NCI-H748 (cell line): Measurements from ENCODE around the gene LIX1L.
A peak's percentile ranks its signal among the peaks of the same experiment; 100 is the strongest.

Experiments used
- DNase-seq: peaks from one replicate; lab custom pipeline; 2025; ENCODE audit not compliant: unreplicated experiment; lab: John Stamatoyannopoulos, UW

The LIX1L gene

DNA sequence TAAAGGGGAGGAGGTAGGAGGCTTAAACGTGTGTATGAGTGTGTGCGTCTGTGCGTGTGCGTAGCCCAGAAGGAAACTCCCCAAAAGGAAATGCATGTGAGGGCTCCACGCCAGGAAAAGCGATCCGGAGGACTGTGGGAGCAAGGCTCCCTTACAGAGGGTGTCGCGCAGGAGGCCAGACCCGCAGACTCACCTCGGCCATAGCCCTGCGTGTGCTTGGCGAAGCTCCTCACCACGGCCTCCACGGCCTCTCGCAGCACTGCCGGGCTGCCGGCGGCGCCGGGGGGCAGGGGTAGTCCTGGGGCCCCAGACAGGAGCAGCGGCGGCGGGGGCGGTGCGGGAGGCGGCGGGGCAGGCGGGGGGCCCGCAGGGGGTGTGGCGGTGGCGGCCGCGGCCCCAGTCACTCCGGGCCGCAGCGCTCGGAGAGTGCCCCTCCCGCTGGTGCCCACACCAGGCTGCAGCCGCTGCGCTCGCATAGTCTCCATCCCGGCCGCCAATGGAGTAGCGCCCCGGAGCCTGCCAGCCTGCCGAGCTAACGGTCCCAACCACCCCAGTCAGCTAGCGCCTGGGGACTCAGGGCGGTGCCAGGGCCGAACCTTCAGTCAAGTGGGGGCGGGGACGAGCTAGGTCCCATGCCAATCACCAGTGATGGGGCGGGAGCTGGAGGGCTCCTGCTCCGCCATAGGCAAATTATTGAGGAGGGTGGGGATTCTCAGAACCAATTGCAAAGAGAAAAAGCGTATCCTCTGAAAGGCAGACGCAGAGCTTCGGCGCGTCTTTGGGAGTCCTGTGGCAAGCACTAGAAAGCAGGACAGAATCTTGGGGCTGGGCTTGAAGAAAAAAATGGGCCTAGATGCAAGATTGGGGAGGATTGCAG, at the start of gene LIX1L:
Gene LIX1L (minus strand): TSS at position 575 of the 877 bp plus-strand sequence. CDS start 90 bp downstream, at position 485.
- DNase-seq: peak; percentile 97

DNA sequence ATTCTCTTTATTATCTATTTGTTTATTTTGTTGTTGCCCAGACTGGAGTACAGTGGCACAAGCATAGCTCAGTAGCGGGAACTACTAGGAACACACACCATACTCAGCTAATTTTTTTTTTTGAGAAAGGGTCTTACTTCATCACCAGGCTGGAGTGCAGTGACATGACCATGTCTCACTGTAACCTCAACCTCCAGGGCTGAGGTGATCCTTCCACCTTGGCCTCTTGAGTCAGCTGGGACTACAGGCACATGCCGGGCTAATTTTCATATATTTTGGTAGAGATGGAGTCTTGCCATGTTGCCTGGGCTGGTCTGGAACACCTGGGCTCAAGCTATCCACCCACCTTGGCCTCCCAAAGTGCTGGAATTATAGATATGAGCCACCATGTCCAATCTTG, 43.9 kb upstream of the LIX1L start:
- no peak for DNase-seq

DNA sequence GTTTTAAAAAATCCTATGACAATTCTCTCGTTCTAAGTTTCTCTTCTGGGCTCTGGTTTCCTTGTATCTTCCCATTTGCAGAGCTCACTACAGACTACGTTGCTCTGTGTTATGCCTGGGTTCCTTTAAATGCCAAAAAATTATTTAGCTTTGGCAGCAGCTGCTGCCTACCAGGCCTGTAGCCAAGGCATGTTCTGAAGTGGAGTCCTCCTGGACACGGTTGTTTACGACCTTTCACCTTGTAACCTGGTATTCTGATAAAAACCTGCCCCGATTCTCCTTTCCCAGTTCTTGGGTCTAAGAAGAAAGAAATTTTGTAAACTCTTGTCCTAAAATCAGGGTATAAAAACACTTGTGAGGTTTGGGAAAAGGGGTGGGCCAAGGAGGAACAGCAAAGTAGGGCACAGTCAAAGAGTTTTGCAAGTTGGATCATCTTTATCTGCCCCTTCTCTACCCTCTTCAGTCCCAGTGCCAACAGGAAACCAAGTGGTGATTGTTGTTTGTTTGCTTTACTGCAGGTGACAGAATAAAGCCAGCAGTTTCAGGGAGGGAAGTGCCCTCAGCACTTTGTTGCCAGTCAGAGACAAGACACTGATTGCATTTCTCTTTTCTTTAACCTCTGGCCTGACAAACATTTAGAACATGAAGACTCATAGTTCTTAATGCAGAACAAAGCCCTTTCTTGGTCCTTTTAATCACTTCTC, 41.7 kb upstream of the LIX1L start:
- DNase-seq: peak; percentile 81

DNA sequence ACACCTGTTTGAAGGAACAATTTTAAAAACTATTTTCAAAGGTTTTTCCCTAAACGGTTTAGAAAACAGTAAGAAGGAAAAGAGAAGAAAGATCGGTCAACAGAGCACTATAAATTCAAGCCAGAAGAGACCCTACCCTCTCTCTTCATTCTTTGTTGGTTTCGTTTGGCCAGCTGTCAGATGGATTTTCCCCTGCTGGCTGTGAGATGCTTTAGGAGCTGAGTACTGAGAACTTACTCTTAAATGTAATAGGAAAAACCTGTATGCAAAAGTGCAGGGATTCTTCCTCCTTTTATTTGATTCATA, 39.9 kb upstream of the LIX1L start:
- DNase-seq: peak; percentile 40

DNA sequence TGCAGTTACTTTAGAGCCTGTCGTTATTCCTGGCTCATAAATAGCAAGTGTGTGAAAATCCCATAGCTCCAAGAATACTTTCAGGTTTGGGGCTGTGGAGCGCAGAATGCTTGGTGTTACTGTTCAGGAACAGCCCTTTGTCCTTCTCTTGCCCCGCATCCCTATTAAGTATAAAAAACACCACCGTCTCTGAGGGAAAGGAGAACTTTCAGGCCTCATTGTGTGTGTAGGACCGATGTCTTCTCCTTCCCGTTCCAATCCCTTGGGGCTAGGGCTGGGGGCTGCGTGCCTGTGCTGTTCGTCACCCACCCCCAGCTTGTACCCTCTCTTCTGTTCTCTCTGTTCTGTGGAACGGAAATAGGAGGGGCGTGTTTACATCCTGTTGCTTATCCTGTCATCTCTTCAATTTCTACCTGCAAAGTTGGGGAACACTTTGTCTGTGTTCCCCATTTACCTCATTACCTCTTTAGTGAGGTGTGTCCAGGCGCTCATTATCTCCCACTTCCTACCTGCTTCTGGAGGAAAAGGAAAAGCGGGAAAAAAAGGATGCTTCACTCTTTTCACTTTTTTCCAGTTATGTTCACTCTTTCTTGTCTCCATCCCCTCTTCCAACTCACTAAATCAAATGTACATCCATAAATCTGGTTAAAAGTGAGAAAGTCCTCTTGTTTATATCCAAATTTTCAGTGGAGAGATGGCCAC, 39.4 kb upstream of the LIX1L start:
- peak; percentile 52 for DNase-seq

DNA sequence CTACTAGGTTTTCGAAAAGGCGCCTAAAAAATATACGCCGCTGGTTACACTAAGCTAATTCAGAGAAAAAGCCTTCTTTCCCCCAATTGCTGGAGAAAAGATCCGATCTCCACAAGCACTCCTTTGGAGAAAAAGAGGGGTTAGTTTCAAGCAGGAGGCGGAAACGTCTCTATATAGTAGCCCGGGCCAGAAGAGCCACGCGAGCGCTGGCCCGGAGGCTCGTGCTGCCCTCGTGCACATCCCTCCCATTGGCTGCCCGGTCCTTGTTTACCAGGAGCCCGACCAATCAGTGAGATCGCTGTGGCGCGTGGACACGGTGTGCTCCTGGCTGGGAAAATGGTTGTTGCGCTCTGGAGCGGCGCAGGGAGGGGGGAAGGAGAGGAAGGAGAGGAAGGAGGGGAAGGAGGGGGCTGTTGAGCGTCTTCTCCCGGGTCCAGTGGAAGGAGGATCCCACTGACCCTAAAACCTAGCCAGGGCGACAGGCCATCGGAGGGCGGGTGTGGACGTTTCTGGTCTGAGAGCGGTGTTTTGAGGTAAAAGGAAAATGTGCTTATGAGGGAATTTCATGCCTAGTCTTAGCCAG, 38.7 kb upstream of the LIX1L start, which contains the start of gene TXNIP:
Gene TXNIP (minus strand): TSS at position 147 of the 583 bp plus-strand sequence. CDS start 313 bp downstream, outside the sequence.
- DNase-seq: peak; percentile 99

DNA sequence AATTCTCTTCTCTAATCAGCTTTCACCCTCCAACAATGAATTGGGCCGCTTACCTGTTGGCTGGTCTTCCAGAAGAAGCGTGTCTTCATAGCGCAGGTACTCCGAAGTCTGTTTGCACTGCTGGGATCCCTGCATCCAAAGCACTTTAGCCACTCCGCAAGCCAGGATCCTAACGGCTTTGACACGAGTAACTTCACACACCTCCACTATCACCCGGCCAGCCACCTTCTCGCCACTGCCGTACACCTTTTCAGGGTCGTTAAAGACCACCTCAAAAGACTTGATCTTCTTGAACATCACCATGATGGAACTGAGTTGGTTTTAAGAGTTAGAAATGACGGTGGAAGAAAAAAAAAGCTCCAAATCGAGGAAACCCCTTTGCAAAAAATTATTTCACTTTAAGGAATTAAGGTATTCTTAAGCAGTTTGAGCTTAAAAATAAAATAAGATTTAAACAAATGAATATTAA, 38.2 kb upstream of the LIX1L start:
- DNase-seq: peak; percentile 51

DNA sequence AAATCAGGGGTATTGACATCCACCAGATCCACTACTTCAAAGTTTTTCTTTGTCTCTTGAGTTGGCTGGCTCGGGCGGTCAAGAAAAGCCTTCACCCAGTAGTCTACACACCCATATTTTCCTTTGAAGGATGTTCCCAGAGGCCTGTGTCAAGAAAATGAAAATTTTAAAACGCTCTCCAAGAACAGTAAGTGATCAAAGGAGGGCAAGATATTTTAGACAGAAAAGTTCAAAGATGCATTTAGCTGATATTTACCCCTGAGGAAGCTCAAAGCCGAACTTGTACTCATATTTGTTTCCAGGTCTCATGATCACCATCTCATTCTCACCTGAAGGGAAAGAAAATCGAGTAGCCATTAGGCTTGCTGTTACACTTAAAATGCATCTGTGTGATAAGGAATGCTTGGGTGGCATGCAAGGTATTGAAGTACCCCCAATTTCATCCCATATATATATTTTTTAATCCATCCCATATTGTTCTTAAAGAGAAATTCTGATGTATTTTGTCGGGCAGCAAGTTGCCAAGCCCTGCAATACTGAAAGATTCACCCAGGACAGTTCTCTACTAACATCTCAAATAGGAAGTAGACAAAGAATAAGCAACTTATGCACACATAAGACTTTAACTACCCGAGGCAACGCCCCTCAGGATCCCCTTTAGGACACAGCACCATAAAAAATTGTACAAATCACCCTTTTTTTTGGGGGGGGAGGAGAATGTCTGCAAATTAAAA, 37.5 kb upstream of the LIX1L start:
- no peak for DNase-seq

DNA sequence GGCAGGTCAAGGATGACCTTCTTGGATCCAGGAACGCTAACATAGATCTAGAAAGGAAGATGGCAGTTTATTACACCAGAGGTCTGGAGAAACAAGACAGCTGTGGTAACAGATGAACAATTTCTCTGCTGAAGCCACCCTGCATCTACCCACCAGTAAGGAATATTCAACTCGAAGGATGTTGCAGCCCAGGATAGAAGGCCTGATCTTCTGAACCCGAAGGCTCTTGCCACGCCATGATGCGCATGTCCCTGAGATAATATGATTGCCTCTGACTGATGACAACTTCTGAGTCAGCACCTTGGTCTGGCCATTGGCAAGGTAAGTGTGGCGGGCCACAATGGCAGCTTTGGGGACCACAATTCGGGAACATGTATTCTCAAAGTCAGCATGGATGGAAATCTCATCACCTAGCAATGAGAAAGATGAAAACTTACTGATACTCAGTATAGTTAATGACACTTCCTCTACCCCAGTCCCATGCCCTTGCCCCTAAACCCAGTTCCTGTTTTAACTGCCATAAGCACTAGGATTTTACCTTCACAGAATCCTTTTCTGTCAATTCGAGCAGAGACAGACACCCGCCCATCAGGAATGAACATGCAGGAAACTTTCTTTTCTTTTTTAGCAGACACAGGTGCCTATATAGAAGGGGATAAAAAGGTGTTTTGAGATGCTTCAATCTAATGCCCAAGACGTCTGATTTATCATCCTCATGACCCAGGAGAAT, 36.7 kb upstream of the LIX1L start:
- DNase-seq: no peak

DNA sequence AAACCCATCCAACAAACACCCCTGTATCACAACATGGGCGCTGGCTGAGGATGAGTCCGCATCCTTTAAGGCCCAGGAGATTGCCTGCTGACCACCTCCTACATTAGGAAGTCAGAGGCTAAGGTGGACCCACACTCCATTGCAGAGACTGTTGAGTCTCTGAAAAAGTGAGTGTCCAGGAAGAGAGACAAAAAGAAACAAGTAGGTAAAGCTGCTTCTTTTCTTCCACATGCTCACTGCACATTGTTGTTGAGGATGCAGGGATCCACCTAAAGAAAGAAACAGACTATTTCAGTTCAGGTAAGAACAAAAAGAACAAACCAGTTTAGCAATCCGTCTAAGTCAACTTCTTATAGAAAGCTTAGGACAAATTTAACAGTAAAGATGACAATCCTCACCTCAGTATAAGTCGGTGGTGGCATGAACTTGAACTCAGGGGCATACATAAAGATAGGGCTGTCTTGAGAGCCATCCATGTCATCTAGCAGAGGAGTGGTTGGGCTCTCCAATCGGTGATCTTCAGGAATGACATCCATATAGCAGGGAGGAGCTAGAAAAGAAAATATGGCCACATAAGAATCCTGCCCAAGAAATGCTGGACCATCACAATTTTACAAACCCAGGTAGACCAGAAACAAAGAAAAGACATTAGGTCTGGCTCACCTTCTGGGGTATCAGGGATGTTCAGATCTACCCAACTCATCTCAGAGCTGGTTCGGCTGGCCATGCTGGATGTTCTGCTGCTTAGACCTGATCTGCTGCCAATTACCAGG, 36.0 kb upstream of the LIX1L start:
- no peak for DNase-seq

DNA sequence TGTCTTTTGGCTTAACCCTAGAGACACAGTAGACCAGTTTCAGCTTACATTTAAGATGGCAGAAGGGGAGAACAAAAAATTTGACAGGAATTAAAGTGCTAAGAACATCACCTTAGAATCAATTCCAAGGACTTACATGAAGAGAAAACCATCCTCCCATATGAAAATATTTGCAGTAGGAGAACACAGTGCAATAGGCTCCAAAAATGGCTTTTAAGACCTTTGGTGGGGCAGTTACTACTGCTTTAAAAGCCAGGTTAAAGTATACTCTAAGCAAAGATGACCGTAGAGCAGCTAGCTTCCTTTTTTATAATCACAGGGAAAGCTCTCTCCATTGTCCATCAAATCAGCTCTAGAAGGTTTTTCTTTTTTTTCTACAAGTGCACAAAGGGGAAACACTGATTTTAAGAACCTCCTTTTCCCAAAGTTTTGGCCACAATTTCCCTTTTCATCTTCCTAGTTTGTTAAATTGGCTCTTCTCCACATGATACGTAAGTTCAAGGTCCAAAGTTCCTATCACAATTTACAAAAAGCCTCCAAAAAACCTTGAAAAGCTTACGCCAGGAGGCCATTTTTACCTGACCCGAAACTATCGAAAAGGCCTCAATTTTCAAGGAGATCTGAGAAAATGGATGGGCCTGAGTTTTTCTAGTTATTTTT, 35.3 kb upstream of the LIX1L start:
- DNase-seq: no peak

DNA sequence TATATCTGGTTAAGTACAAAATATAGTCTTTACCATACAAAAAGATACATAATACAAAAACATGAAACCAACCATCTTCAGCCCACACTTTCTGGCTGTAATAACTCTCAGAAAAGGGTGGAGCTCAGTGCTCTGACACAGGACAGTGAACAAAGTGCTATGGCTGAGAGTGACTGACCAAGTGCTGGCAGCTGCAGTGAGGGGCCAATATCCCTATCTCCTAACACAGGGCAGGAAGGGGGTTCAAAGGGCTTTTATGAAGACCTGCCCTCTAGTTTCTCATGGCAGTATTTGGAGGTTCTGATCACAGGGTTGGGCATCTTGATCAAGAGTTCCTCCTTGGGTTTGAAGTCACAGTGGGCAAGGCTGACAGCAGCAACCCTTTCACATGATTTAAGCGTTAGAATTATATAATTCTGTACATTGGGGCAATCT, 34.7 kb upstream of the LIX1L start:
- no peak for DNase-seq

DNA sequence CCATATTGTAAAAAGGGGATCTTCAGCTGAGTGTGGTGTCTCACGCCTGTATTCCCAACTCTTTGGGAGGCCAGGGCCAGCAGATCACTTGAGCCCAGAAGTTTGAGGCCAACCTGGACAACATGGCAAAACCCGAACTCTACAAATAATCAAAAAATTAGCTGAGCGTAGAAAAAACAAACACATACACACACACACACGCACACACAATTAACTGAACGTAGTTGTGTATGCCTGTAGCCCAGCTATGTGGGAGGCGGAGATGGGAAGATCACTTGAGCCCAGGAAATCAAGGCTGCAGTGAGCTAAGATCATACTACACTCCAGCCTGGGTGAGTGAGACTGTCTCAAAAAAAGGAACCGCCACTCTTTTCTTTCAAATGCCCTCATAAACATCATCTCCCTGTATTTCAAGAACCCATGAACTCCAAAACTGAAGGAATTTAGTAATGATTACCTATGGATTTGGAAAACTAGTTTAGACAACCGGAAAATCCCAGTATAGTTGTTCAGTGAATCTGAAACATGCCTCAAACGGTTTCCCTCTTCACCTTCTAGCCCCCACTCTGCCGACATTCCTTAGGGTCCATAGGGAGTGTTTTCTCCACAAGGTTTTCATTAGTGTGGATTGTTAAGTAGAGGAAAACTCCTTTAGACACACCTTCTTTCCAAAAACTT, 34.1 kb upstream of the LIX1L start:
- no peak for DNase-seq

DNA sequence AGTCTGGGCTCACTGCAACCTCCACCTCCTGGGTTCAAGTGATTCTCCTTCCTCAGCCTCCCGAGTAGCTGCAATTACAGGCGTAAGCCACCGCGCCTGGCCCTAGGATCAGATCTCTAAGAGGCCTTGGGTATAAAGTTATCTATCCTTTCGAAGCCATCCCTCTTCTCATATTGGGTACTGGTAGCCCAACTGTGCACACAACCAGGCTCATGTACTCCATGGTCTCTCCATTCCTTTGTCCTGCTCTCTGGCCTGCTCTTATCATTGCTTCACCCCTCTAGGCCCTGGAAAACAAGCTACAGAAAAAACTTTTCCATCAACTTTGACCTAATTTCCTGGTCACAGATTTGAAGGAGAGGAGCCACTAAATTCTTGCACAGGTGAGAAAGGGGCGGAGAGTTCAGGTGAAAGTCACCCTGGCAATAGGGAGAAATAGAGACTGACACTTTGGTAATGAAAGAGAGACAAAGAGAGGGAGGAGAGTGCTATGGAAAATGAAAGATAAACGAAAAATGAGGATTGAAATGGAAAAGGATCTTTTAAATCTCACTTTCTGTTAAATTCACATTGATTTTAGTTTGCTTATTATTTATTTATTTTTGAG, 32.5 kb upstream of the LIX1L start:
- DNase-seq: peak; percentile 39

DNA sequence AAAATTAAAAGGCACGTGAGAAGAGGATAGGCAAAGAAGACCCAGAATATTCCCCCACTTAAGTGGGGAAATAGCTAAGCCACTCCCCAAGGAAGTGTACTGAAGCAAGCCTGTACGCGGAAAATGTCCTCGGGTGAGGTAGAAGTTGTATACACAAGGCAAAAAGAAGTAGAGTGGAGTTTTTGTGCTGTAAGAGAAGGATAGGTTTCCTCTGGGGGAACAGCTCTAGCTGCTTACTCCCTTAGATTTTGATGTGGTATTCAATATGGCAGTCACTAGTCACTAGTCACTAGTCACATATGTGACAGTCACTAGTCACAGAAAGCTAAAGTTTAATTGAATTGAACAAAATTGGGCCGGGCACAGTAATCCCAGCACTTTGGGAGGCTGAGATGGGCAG, 31.0 kb upstream of the LIX1L start:
- DNase-seq: no peak

DNA sequence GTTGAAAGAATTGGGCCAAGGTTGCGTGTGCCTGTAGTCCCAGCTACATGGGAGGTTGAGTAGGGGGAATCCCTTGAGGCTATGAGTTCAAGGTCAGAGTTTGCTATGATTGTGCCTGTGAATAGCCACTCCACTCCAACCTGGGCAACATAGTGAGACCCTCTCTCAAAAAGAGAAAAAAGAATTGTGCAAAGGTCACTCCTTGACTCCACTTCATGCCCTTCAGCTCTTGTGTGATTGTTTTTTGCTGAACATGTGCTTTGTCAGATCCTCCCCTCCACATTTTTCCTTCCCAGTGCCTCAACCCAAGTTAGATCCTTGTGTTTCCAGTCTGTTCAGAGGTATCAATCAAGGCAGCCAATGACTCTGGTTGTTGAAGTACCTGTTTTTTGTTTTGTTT, 30.1 kb upstream of the LIX1L start:
- no peak for DNase-seq

DNA sequence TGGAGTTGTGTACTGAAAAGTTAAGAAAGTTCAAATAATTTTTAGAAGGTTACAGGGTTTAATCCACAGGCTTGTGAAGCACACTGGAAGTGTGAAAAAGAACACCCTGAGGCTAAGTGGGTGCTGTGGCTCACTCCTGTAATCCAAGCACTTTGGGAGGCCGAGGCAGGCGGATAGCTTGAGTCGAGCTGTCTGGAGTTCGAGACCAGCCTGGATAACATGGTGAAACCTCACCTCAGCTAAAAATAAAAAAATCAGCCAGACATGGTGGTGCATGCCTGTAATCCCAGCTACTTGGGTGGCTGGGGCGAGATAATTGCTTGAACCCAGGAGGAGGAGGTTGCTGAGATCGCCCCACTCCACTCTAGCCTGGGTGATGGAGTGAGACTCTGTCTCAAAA, 28.7 kb upstream of the LIX1L start:
- no peak for DNase-seq
